Measurements from ENCODE around the gene NLRP7.
"Not testable (repeated sequence)": the region's sequence is repeated elsewhere in the genome, so short reads cannot be mapped to it uniquely, and the experiment has no call there.

The NLRP7 gene

DNA sequence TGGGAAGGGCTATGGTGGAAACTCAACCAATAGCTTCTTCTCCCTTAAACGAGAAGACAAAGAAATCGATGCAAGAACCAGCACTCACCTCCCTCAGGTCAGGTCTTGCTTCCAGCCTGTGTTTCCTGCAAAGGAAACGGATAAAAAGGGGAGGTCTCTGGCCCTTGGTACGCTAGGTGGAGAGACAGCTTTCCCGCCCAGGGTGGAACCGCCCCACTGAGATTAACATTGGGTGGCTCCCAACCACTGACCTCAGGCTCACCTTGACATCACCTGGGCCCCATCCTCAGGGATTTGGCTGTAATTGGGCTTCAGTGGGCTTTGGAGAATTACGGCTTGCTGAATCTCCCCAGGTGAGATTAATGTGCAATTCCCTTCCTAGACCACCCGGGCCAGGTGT lies at the start of gene NLRP7:
Gene NLRP7, minus strand, starts transcription at position 150 of the 400 bp plus-strand sequence.
- DNase-seq (ENCODE audit: low read depth): no peak

DNA sequence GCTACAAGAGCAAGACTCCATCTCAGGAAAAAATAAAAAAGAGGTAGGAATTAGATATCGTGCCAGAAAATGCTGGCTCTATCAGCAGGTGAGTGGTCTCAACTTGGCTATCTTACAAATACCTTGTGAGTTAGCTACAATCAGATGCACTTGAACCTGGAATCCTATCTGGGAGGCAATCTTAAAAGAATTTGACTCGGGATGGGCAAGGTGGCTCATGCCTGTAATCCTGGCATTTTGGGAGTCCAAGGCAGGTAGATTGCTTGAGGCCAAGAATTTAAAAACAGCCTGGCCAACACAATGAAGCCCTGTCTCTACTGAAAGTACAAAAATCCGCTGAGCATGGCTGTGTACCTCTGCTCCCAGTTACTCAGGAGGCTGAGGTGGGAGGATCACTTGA lies 48.2 kb upstream of the NLRP7 start:
- DNase-seq (ENCODE audit: low read depth): no peak

DNA sequence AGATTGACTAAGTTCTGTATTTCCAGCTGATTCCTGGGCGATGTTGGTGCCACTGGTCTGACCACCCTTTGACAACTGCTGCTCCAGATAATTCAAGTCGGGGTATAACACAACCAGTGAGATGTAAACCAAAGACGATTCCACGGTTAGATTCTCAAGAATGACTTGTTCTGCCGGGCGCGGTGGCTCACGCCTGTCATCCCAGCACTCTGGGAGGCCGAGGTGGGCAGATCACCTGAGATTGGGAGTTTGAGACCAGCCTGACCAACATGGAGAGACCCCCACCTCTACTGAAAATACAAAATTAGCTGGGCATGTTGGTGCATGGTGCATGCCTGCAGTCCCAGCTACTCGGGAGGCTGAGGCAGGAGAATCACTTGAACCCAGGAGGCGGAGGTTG lies 42.2 kb upstream of the NLRP7 start:
- DNase-seq (ENCODE audit: low read depth): not testable (repeated sequence)

DNA sequence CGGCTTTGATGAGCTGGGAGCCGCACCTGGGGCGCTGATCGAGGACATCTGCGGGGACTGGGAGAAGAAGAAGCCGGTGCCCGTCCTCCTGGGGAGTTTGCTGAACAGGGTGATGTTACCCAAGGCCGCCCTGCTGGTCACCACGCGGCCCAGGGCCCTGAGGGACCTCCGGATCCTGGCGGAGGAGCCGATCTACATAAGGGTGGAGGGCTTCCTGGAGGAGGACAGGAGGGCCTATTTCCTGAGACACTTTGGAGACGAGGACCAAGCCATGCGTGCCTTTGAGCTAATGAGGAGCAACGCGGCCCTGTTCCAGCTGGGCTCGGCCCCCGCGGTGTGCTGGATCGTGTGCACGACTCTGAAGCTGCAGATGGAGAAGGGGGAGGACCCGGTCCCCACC lies 35.2 kb upstream of the NLRP7 start:
- DNase-seq (ENCODE audit: low read depth): not testable (repeated sequence)

DNA sequence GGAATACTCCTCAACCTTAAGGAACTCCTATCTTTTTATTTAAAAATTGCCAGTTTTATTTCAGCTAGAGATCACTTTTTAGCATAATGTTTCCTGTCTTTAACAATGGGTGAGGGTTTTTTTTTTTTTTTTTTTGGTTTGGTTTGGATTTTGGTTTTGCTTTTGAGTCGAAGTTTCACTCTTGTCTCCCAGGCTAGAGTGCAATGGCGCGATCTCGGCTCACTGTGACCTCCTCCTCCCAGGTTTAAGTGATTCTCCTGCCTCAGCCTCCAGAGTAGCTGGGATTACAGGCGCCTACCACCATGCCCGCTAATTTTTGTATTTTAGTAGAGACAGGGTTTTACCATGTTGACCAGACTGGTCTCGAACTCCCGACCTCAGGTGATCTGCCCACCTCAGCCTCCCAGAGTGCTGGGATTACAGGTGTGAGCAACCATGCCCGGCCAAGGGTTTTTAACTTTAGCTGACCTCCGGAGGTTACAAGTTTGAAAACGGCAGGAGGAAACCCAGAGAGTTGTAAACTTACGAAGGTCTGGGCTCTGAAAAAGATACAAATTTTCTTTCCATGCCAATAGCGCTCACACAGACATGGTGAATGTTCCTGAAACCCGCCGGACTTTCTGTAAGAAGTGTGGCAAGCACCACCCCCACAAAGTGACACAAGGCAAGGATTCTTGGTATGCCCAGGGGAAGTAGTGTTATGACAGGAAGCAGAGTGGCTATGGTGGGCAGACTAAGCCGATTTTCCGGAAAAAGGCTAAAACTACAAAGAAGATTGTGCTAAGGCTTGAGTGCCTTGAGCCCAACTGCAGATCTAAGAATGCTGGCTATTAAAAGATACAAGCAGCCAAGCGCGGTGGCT lies 26.1 kb upstream of the NLRP7 start:
- not testable (repeated sequence) for DNase-seq (ENCODE audit: low read depth)

DNA sequence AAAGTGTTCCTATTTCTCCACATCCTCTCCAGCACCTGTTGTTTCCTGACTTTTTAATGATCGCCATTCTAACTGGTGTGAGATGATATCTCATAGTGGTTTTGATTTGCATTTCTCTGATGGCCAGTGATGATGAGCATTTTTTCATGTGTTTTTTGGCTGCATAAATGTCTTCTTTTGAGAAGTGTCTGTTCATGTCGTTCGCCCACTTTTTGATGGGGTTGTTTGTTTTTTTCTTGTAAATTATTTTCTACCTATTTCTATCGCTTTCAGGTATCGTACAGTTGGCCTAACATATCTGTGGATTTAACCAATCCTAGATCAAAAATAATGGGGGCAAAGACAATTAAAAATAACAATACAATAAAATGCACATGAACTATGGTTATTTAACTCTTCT lies 24.1 kb upstream of the NLRP7 start:
- DNase-seq (ENCODE audit: low read depth): not testable (repeated sequence)

DNA sequence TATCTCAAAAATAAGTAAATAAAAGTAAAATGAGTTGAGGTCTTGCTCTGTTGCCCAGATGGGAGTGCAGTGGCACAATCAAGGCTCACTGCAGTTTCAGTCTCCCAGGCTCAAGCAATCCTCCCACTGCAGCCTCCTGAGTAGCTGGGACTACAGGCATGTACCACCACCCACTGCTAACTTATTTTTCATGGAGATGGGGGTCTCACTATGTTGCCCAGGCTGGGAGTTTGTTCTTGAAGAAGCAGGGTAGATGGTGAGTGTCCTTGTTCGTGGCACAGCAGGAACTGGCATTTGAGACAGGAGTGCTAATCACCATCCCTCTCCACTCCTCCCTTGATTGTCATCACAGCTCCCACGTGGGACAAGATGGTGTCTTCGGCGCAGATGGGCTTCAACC lies 22.3 kb upstream of the NLRP7 start:
- no peak for DNase-seq (ENCODE audit: low read depth)

DNA sequence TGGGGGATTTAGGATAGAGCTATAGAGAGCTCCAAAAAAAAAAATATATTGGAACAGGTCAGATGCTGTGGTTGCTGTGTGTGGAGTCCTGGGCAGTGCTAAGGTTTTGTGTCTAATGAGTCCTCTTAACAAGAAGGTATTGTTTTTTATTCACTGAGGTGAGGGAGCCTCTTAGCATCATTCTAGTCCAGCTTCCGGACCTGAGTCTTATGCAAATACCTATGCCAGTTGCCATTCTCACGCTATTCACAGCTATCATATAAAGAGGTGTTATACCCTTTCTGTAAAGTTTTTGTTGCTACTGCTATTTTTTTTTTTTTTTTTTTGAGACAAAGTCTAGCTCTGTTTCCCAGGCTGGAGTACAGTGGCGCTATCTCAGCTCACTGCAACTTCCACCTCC lies 20.3 kb upstream of the NLRP7 start:
- no peak for DNase-seq (ENCODE audit: low read depth)

DNA sequence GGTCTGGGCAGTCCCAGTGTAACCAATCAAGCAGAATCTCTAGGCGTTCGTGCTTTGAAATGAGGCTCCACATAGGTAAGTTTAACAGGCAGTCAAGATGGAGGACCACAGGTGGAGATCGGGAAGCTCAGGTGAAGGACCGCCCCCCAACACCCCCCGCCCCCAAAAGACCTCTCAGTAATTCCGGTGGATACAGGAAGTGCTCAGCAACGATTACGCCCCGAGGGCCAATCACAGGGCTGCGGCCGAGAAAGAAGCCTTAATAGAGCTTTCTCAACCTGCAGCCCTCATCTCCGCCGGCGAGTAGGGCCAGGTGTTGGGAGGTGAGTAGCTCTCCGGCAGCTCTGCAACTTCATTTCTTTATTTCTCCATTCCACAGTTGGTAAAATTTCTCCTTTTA lies 17.7 kb upstream of the NLRP7 start:
- DNase-seq (ENCODE audit: low read depth): not testable (repeated sequence)

DNA sequence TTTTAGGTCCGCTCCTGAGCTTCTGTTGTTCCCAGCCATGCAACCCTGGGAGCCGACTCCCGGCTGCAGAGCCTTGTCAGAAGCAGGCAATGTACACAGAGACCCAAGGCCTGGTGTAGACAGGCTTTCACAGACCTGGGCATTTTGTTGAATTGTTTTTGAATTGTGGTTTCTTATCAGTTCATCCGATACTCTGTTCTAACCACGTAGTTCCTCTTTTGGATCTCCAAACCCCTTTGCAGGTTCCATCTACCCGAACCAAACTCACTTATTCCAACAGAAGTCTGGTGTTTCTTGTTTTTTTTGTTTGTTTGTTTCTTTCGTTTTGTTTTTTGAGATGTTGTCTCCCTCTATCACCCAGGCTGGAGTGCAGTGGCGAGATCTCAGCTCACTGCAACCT lies 12.5 kb upstream of the NLRP7 start:
- DNase-seq (ENCODE audit: low read depth): no peak

DNA sequence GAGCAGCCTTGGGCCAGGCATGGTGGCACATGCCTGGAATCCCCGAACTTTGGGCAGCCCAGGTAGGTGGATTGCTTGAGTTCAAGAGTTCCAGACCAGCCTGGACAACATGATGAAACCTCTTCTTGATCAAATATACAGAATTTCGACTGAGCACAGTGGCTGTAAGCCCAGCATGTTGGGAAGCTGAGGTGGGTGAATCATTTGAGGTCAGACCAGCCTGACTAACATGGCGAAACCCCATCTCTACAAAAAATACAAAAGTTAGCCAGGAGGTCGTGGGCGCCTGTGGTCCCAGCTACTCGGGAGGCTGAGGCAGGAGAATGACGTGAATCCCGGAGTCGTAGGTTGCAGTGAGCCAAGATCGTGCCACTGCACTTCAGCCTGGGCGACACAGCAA lies 8.0 kb upstream of the NLRP7 start:
- DNase-seq (ENCODE audit: low read depth): no peak

DNA sequence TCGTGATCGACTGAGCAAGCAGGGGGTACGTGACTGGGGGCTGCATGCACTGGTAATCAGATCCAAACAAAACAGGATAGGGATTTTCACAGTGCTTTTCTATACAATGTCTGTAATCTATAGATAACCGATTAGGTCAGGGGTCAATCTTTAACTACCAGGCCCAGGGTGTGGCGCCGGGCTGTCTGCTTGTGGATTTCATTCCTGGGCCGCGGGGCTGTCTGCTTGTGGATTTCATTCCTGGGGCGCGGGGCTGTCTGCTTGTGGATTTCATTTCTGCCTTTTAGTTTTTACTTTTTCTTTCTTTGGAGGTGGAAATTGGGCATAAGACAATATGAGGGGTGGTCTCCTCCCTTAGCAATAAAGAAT lies 6.0 kb upstream of the NLRP7 start:
- DNase-seq (ENCODE audit: low read depth): not testable (repeated sequence)

DNA sequence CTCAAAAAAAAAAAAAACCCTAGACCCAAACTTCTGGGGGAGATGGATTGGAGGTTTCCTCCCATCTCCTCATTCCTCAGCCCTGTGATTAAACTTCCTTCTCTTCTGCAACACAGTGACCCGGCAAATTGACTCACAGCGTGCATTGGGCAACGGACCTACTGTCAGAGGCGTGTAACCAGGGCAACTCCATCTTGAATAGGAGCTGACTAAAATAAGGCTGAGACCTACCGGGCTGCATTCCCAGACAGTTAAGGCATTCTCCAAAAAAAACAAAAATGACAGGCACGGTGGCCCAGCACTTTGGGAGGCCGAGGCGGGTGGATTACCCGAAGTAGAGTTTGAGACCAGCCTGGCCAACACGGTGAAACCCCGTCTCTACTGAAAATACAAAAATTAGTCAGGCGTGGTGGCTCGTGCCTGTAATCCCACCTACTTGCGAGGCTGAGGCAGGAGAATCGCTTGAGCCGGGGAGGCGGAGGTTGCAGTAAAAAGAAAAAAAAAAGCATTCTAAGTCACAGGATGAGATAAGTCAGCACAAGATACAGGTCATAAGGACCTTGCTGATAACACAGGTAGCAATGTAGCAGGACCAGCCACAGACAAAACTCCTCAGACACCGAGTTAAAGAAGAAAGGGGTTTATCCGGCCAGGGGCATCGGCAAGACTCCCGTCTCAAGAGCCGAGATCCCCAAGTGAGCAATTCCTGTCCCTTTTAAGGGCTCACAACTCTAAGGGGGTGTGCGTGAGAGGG lies 5.4 kb upstream of the NLRP7 start:
- no peak for DNase-seq (ENCODE audit: low read depth)

DNA sequence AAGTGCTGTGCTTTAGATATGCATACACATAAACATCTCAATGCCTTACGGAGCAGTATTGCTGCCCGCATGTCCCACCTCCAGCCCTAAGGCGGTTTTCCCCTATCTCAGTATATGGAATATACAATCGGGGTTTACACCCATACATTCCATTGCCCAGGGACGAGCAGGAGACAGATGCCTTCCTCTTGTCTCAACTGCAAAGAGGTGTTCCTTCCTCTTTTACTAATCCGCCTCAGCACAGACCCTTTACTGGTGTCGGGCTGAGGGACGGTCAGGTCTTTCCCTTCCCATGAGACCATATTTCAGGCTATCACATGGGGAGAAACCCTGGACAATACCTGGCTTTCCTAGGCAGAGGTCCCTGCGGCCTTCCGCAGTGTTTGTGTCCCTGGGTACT lies 3.2 kb upstream of the NLRP7 start:
- DNase-seq (ENCODE audit: low read depth): not testable (repeated sequence)

DNA sequence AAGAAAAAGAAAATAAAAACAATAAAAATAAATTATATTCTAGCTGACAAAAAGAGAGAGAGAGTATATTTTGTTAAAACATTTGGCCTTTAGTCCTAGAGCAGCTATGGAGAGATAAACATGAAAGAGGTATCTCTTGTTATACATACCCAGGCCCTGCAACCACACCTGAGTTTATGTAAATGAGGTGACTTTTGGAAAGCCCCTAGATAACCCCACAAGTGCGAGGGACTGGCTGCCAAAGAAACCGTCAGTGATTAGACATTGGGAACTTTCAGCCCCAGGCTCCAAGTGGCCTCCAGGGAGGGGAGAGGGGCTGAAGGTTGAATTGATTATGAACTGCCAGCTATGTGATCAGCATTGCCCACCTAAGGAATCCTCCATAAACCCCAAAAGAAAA lies 2.1 kb upstream of the NLRP7 start:
- no peak for DNase-seq (ENCODE audit: low read depth)

DNA sequence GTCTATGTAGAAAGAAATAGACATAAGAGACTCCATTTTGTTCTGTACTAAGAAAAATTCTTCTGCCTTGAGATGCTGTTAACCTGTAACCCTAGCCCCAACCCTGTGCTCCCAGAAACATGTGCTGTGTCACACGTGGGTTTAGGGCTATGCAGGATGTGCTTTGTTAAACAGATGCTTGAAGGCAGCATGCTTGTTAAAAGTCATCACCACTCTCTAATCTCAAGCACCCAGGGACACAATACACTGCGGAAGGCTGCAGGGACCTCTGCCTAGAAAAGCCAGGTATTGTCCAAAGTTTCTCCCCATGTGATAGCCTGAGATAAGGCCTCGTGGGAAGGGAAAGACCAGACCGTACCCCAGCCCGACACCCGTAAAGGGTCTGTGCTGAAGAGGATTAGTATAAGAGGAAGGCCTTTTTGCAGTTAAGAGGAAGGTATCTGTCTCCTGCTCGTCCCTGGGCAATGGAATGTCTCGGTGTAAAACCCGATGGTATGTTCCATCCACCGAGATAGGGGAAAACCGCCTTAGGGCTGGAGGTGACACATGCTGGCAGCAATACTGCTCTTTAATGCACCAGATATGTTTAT lies 3.5 kb downstream of the NLRP7 start:
- not testable (repeated sequence) for DNase-seq (ENCODE audit: low read depth)

DNA sequence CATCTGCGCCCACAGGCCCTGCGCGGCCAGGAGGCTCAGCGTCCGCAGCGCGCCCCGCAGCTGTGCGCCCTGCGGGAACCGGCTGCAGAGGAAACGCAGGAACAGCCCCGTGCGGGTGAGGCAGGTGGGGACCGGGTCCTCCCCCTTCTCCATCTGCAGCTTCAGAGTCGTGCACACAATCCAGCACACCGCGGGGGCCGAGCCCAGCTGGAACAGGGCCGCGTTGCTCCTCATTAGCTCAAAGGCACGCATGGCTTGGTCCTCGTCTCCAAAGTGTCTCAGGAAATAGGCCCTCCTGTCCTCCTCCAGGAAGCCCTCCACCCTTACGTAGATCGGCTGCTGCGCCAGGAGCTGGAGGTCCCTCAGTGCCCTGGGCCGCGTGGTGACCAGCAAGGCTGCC lies 7.8 kb downstream of the NLRP7 start:
- DNase-seq (ENCODE audit: low read depth): not testable (repeated sequence)

DNA sequence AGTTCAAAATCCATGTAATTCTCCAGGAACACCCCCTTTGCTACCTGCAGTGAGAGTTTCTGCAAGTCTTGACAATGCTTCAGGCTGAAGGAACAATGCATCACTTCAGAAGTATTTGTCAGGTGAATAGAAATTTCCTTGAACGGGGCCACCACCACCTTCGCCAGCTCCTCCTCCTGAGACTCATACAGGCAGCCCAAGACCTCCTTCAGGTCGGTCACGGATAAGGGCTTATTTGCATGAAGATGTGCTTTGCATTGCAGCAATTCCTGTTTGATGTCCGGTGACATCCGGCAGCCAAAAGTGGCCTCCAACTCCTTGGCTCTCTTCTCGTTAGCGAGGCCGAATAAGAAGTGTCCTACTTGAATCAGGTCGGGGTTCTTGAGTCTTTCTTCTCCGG lies 8.4 kb downstream of the NLRP7 start:
- DNase-seq (ENCODE audit: low read depth): no peak

DNA sequence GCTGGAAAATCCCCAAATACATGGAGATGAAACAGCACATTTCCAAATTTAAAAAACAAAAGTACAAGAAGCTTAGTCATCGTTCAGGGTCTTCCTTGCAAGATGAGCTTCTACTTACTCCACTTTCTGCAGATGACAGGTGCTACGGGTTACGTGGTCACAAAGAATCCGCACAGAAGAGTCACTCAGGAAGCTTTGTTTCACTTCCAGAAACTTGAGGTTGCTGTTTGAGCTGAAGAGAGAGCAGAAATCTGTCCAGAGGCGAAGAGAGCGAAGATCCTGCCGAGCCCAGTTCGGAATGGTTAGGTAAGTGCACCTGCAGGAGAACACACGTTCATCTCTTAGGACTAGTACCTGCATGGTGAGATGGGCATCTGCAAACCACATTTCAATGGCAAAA lies 9.4 kb downstream of the NLRP7 start:
- no peak for DNase-seq (ENCODE audit: low read depth)

DNA sequence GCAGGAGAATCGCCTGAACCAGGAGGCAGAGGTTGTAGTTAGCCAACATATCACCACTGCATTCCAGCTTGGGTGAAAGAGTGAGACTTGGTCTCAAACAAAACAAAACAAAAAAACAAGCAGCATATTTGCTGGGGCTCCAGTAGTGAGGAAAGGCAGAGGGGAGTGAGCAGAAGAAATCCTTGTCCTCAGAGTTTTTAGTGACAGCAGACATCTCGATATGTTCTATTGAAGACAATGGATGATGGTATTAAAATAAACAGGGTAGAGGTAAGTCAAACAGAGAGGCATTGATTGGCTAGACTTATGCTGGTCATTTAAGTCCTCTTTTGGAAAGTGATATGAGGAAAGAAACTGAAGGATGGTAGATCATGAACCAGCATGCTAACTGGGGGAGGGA lies 19.0 kb downstream of the NLRP7 start:
- no peak for DNase-seq (ENCODE audit: low read depth)

DNA sequence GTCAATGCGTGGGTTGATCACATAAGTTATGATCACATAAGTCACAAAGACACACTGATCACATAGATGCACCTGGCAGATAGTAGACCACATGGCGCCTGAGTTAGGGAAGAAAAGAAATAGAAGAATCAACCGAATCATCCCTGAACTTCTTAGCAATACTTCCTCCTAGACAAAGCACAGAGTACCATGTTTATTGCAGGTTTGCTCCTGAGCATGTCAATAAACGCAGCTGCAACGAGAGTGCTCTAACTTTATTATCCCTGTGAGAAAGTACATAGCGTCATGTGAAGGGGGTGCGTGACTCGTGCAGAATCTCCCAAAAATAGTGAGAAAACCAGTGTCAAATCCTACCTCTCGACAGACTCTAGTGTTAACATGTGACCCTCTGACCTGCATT lies 24.1 kb downstream of the NLRP7 start:
- no peak for DNase-seq (ENCODE audit: low read depth)

DNA sequence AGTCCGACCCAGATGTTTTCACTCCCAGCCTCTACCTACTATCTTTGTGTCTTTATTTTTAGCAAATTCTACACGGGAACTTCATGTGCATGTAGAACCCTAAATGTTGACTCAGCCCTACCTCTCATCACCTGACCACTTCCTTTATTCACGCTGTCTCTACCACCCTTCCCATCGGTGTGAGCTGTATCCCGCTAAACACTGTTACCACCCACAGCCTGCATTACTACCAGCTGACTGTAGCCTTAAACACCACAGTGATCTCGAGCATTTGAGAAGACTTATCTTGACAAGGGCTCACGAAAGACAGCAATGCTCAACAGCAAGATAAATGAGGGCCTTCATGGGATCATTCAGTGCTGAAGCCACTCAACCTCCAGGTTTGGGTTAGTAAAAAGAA lies 26.2 kb downstream of the NLRP7 start:
- DNase-seq (ENCODE audit: low read depth): no peak

All from stimulated activated CD8-positive, alpha-beta memory T cell treated with anti-CD3 and anti-CD28 coated beads, Interleukin-7, amount 100 ng/mL, for 24 hours (primary cell).